HepG2 (cell line): Measurements from ENCODE around the gene DYNC1LI1. TPM values are rescaled to one million over a fixed set of nuclear protein-coding genes. Genes with fewer than 3 reads are reported as not detected.

Experiments used
- ATAC-seq: fragments of 200-7000 bp; cut with Tn5 transposase; 3 replicates; pipeline ENCODE4 v1.9.1; 2020; ENCODE audit warnings: mild to moderate bottlenecking, moderate library complexity
- BruUV-seq: library from RNA; stranded (reverse); fragments of 400-500 nt; replicated peaks from 2 replicates; lab custom pipeline; 2021; lab: Mats Ljungman, UMichigan
- CTCF ChIA-PET: fragments of 300-600 bp; formaldehyde crosslinking; extraction: SDS; loops from one replicate; lab custom pipeline; 2021; ENCODE audit warnings: low total read pairs, inconsistent platforms, low intra/inter-chr PET ratio; lab: Yijun Ruan, JAX
- POLR2A ChIA-PET: fragments of 350-600 bp; sonication (Branson Sonifier 250); formaldehyde crosslinking; loops from one replicate; lab custom pipeline; 2020; ENCODE audit warnings: antibody characterized with exemption, inconsistent platforms; lab: Yijun Ruan, JAX
- DNase-seq: peaks from one replicate; pipeline ENCODE4 v3.0.0-alpha.2; 2015; ENCODE audit warnings: low spot score
- FAIRE-seq: peaks from 3 replicates; lab custom pipeline; 2011; peaks lifted over from hg19 to GRCh38; lab: Jason Lieb, UNC
- H2AFZ ChIP-seq: one replicate; pipeline ENCODE4 v1.6.1; 2011; ENCODE audit warnings: low read length, inconsistent platforms
- H3K27ac ChIP-seq: fragments of 300-600 bp; 3 replicates; pipeline ENCODE4 v1.8.0; 2011; ENCODE audit warnings: mixed run types, mild to moderate bottlenecking, mixed read lengths, low read length, inconsistent platforms; ENCODE audit not compliant: insufficient read depth; ENCODE audit errors: extremely low read length
- H3K27me3 ChIP-seq, 2 experiments: fragments of 200-600 bp in 1 of 2; 2 replicates in 1 of 2; 3 replicates in 1 of 2; pipeline versions ENCODE4 v1.6.0 to v1.8.0; 2011; ENCODE audit warnings: low read length in 2 of 2, mild to moderate bottlenecking in 2 of 2, moderate library complexity in 2 of 2, inconsistent platforms in 1 of 2; ENCODE audit not compliant: insufficient read depth in 2 of 2, control insufficient read depth in 1 of 2
- H3K36me3 ChIP-seq, 2 experiments: fragments of 200-600 bp in 1 of 2; replicated peaks in 1 of 2; 2 replicates in 1 of 2; 3 replicates in 1 of 2; pipeline versions ENCODE4 v1.5.1 to v1.8.0; 2011; ENCODE audit warnings: low read length in 2 of 2, inconsistent platforms in 1 of 2; ENCODE audit not compliant: insufficient read depth in 2 of 2, control insufficient read depth in 1 of 2
- H3K4me1 ChIP-seq: 2 replicates; pipeline ENCODE4 v1.5.1; 2012; ENCODE audit warnings: low read length, inconsistent platforms; ENCODE audit not compliant: insufficient read depth
- H3K4me2 ChIP-seq: 2 replicates; pipeline ENCODE4 v1.6.0; 2011; ENCODE audit warnings: low read depth, low read length, inconsistent platforms
- H3K4me3 ChIP-seq, 3 experiments: fragments of 200-600 bp in 1 of 3; sonication (generic), shearing (Covaris generic) in 1 of 3; replicated peaks in 1 of 3; 2 replicates each; pipeline ENCODE4 v1.5.1; 2011 to 2016; ENCODE audit warnings: low read length in 3 of 3, inconsistent platforms in 2 of 3, low read depth in 2 of 3, mild to moderate bottlenecking in 2 of 3, control low read depth in 1 of 3, mixed read lengths in 1 of 3; ENCODE audit not compliant: insufficient read depth in 1 of 3
- H3K79me2 ChIP-seq: one replicate; pipeline ENCODE4 v1.6.1; 2011; ENCODE audit warnings: low read length, inconsistent platforms; ENCODE audit not compliant: insufficient read depth
- H3K9ac ChIP-seq: 2 replicates; pipeline ENCODE4 v1.6.0; 2011; ENCODE audit warnings: mild to moderate bottlenecking, low read depth, low read length, inconsistent platforms; ENCODE audit not compliant: insufficient read depth
- H3K9me3 ChIP-seq: 2 replicates; pipeline ENCODE4 v1.5.1; 2012; ENCODE audit warnings: mild to moderate bottlenecking, low read length
- H4K20me1 ChIP-seq: 2 replicates; pipeline ENCODE4 v1.6.0; 2011; ENCODE audit warnings: inconsistent platforms, mild to moderate bottlenecking, low read length, moderate library complexity; ENCODE audit not compliant: insufficient read depth
- NCOA2 ChIP-seq: sonication (generic); formaldehyde crosslinking; IDR thresholded peaks from 2 replicates; pipeline ENCODE4 v1.8.0; 2022; ENCODE audit warnings: inconsistent platforms
- REL ChIP-seq: sonication (generic); formaldehyde crosslinking; conservative IDR thresholded peaks from 2 replicates; pipeline ENCODE4 v1.8.0; 2022; ENCODE audit warnings: mild to moderate bottlenecking, missing genetic modification reagents, moderate library complexity
- ZFP90 ChIP-seq: sonication (generic); formaldehyde crosslinking; IDR thresholded peaks from 2 replicates; pipeline ENCODE4 v1.8.0; 2022; ENCODE audit warnings: missing genetic modification reagents, mild to moderate bottlenecking, inconsistent platforms, borderline replicate concordance
- WGBS: methylation state at CpG from one replicate; pipeline ENCODE4 v1.1.6; 2017; ENCODE audit warnings: low lambda C conversion rate; 5-methylcytosine and 5-hydroxymethylcytosine counted together
- in situ Hi-C: cut with HindIII; loops from 2 replicates; pipeline ENCODE4 v1.10.0; 2017; ENCODE audit warnings: low pct_unique_long_range_greater_than_20kb; ENCODE audit not compliant: extremely low pct_ligation_motif_present
- intact Hi-C: fragments of 100-400 bp; cut with micrococcal nuclease; formaldehyde crosslinking; loops from one replicate; pipeline ENCODE4 v1.10.0; 2022; ENCODE audit not compliant: unreplicated experiment
- polyA plus RNA-seq, 8 experiments: library from polyadenylated mRNA; depleted of rRNA in 3 of 8; stranded (reverse) in 7 of 8; unstranded in 1 of 8; fragments of >200 nt; fragmentation: Illumina TruSeq in 4 of 8; extraction: Trizol in 4 of 8; gene quantifications; 2 replicates each; pipeline versions ENCODE4 v1.2.1 to v1.2.3, GENCODE V29; 2011 to 2016; ENCODE audit warnings: low read depth in 4 of 8, missing spikeins in 1 of 8, mixed read lengths in 1 of 8; ENCODE audit not compliant: insufficient read depth in 1 of 8
- total RNA-seq, 5 experiments: library from RNA; depleted of rRNA; stranded (reverse); fragments of >200 nt; fragmentation: Illumina TruSeq; extraction: Trizol; gene quantifications; 2 replicates each; pipeline ENCODE4 v1.2.3, GENCODE V29; 2016; ENCODE audit warnings: low read depth in 1 of 5
- TF ChIP-seq, protein P1 (sequence below): sonication (generic); formaldehyde crosslinking; IDR thresholded peaks from 2 replicates; pipeline ENCODE4 v1.5.0; 2020; ENCODE audit warnings: mild to moderate bottlenecking, missing genetic modification reagents

Gene DYNC1LI1
- total and polyA plus RNA-seq, 2 of the 13 experiments (the other 11 are each of a cell fraction or from before 2014, with no cell fraction given) = 13.4 to 37.1 TPM

DNA sequence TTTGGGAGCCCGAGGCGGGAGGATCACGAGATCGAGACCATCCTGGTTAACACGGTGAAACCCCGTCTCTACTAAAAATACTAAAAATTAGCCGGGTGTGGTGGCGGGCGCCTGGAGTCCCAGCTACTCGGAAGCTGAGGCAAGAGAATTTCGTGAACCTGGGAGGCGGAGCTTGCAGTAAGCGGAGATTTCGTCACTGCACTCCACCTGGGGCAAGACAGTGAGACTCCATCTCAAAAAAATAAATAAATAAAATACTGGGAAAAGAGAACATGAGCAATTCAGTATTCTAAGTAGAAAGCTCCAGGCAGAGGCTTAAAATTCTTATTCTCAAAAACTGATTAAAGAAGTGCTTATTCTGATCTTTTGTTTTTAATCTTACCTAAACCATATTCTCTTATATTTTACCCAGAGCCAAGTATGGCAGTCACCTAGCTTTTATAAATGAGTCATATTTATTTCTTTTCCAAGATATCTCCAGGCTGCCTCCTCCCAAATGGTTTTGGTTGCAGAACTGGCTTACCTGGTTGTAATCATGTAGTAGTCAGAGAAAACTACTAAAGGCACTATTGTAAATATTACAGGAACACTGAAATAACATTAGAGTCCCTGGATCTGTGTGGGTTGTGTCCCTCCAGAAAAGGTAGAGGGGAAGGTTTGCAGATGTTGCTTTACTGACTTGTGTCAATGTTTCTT is 45.8 kb upstream of the DYNC1LI1 start:
- H3K4me3 ChIP-seq = no peak overlapping the region
- peaks cover 0 to 2% of the 10 kb centered on the region in 2 experiments; a peak in 1 of 5 replicates for H3K27me3 ChIP-seq
- ChIA-PET CTCF (no interaction called here), POLR2A (no interaction called here)
- H3K36me3 ChIP-seq = no peaks in the 10 kb centered on the region
- H4K20me1 ChIP-seq = no peaks in the 10 kb centered on the region
- in situ Hi-C loops (no loop called here), intact Hi-C loops (no loop called here)
- H3K4me2 ChIP-seq = no peak overlapping the region
- ATAC-seq (no peak), FAIRE-seq (no peak), DNase-seq (no peak)
- no TSS peak for BruUV-seq
- no peak overlapping the region for H3K9ac ChIP-seq
- H2AFZ ChIP-seq = no peak overlapping the region
- 61% methylated on average over 14 of the region's 14 CpGs for WGBS
- no peaks in the 10 kb centered on the region for H3K79me2 ChIP-seq
- TF ChIP-seq, protein P1, sequence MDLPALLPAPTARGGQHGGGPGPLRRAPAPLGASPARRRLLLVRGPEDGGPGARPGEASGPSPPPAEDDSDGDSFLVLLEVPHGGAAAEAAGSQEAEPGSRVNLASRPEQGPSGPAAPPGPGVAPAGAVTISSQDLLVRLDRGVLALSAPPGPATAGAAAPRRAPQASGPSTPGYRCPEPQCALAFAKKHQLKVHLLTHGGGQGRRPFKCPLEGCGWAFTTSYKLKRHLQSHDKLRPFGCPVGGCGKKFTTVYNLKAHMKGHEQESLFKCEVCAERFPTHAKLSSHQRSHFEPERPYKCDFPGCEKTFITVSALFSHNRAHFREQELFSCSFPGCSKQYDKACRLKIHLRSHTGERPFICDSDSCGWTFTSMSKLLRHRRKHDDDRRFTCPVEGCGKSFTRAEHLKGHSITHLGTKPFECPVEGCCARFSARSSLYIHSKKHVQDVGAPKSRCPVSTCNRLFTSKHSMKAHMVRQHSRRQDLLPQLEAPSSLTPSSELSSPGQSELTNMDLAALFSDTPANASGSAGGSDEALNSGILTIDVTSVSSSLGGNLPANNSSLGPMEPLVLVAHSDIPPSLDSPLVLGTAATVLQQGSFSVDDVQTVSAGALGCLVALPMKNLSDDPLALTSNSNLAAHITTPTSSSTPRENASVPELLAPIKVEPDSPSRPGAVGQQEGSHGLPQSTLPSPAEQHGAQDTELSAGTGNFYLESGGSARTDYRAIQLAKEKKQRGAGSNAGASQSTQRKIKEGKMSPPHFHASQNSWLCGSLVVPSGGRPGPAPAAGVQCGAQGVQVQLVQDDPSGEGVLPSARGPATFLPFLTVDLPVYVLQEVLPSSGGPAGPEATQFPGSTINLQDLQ (CRISPR knock-in tag) = no peak
- TF ChIP-seq REL (CRISPR knock-in tag) = no peak
- H3K27ac ChIP-seq = no peak overlapping the region
- no peaks in the 10 kb centered on the region for H3K9me3 ChIP-seq
- H3K4me1 ChIP-seq = no peaks in the 10 kb centered on the region

- no TSS peak for BruUV-seq
- FAIRE-seq (no peak), DNase-seq (no peak), ATAC-seq (no peak)
- in situ Hi-C loops (no loop called here), intact Hi-C loops (no loop called here)
- no peak overlapping the region for H3K4me2 ChIP-seq
- H4K20me1 ChIP-seq = no peaks in the 10 kb centered on the region
- no peak overlapping the region for H3K4me3 ChIP-seq
- H2AFZ ChIP-seq = no peak overlapping the region
- ChIA-PET POLR2A (no interaction called here), CTCF (no interaction called here)
- 11% methylated on average over 2 of the region's 2 CpGs for WGBS
- no peaks in the 10 kb centered on the region for H3K9me3 ChIP-seq
- H3K36me3 ChIP-seq = no peaks in the 10 kb centered on the region
- no peak overlapping the region for H3K27ac ChIP-seq
- H3K79me2 ChIP-seq = no peaks in the 10 kb centered on the region
- TF ChIP-seq ZFP90 = no peak
- TF ChIP-seq NCOA2 (CRISPR knock-in tag) = no peak
- H3K4me1 ChIP-seq = no peaks in the 10 kb centered on the region
- peaks cover 0 to 5% of the 10 kb centered on the region in 2 experiments; a peak in 2 of 5 replicates for H3K27me3 ChIP-seq
- no peak overlapping the region for H3K9ac ChIP-seq
Measured at GRCh38 chr3:32614956-32615355, 44.3 kb upstream of the DYNC1LI1 start.
